DND-41 (cell line): ENCODE results near the gene ACADS.

Experiments used
- ATAC-seq: fragments of 200-7000 bp; cut with Tn5 transposase; 3 replicates; pipeline ENCODE4 v1.9.1; 2021; ENCODE audit warnings: low read depth; ENCODE audit not compliant: insufficient read depth
- DNase-seq: peaks from one replicate; pipeline ENCODE4 v3.0.0-alpha.2; 2020
- H2AFZ ChIP-seq: 2 replicates; pipeline ENCODE4 v1.6.0; 2012; ENCODE audit warnings: low read depth, low read length
- H3K27ac ChIP-seq: 2 replicates; pipeline ENCODE4 v1.5.1; 2012; ENCODE audit warnings: low read length, inconsistent platforms
- H3K27me3 ChIP-seq: fragments of 200-600 bp; sonication (generic); 2 replicates; pipeline ENCODE4 v1.6.0; 2012; ENCODE audit warnings: low read length, mild to moderate bottlenecking, inconsistent platforms; ENCODE audit not compliant: insufficient read depth, poor library complexity
- H3K36me3 ChIP-seq: 2 replicates; pipeline ENCODE4 v1.5.1; 2012; ENCODE audit warnings: low read length, inconsistent platforms; ENCODE audit not compliant: insufficient read depth
- H3K4me1 ChIP-seq: 2 replicates; pipeline ENCODE4 v1.5.1; 2012; ENCODE audit warnings: mild to moderate bottlenecking, low read length; ENCODE audit not compliant: insufficient read depth
- H3K4me2 ChIP-seq: 2 replicates; pipeline ENCODE4 v1.6.0; 2012; ENCODE audit warnings: mild to moderate bottlenecking, moderate library complexity, low read length, inconsistent platforms; ENCODE audit not compliant: insufficient read depth
- H3K4me3 ChIP-seq, 2 experiments: fragments of 200-600 bp in 1 of 2; shearing (Covaris generic) in 1 of 2; 2 replicates each; pipeline ENCODE4 v1.5.1; 2012 to 2016; ENCODE audit warnings: inconsistent platforms in 2 of 2, low read length in 2 of 2, mild to moderate bottlenecking in 2 of 2, low read depth in 1 of 2, moderate library complexity in 1 of 2
- H3K79me2 ChIP-seq: 2 replicates; pipeline ENCODE4 v1.6.0; 2012; ENCODE audit warnings: low read length, inconsistent platforms; ENCODE audit not compliant: insufficient read depth
- H3K9ac ChIP-seq: 2 replicates; pipeline ENCODE4 v1.6.0; 2012; ENCODE audit warnings: low read depth, mild to moderate bottlenecking, inconsistent platforms, low read length, moderate library complexity
- H3K9me3 ChIP-seq: 2 replicates; pipeline ENCODE4 v1.5.1; 2012; ENCODE audit warnings: low read length, moderate library complexity, mild to moderate bottlenecking, inconsistent platforms; ENCODE audit not compliant: insufficient read depth, severe bottlenecking
- H4K20me1 ChIP-seq: 2 replicates; pipeline ENCODE4 v1.6.0; 2012; ENCODE audit warnings: low read length; ENCODE audit not compliant: insufficient read depth
- CTCF ChIP-seq: IDR thresholded peaks from 2 replicates; pipeline ENCODE4 v1.5.1; 2012; ENCODE audit warnings: borderline replicate concordance, low read length, moderate library complexity, mild to moderate bottlenecking; ENCODE audit not compliant: poor library complexity, severe bottlenecking; ENCODE audit errors: extremely low read depth
- EZH2 ChIP-seq: IDR thresholded peaks from 3 replicates; pipeline ENCODE4 v1.6.1; 2012; ENCODE audit warnings: borderline replicate concordance, low read depth, mild to moderate bottlenecking, moderate library complexity, low read length, inconsistent platforms; ENCODE audit not compliant: severe bottlenecking

The ACADS gene

GRCh38 chr12:120787889-120788288 lies 62.3 kb downstream of the ACADS start:
- TF ChIP-seq EZH2 (no peak), CTCF (no peak)
- Histone ChIP-seq H3K27ac (no peak overlapping the region), H4K20me1 (peaks cover 5% of the 10 kb centered on the region; the same call in 1 of the 2 replicates), H3K4me2 (no peak overlapping the region), H3K9me3 (no peaks in the 10 kb centered on the region), H3K79me2 (peaks cover under 1% of the 10 kb centered on the region; the same call in 1 of the 2 replicates), H3K9ac (no peak overlapping the region), H3K4me1 (no peaks in the 10 kb centered on the region), H2AFZ (no peak overlapping the region), H3K27me3 (no peaks in the 10 kb centered on the region), H3K4me3 (no peak overlapping the region), H3K36me3 (peaks cover 27% of the 10 kb centered on the region)
- DNase-seq (no peak), ATAC-seq (no peak)
